DMS53 treated with DMSO at 0.1 percent for 48 hours (cell line): ENCODE data around the gene POMGNT2.
"Not testable (repeated sequence)": the region's sequence is repeated elsewhere in the genome, so short reads cannot be mapped to it uniquely, and the experiment has no call there.

Source experiments
- DNase-seq: peaks from one replicate; lab custom pipeline; 2025; ENCODE audit not compliant: unreplicated experiment; lab: John Stamatoyannopoulos, UW

Gene POMGNT2

GRCh38 chr3:43077261-43077660 lies 28.6 kb downstream of the POMGNT2 start:
- no peak for DNase-seq

GRCh38 chr3:43076857-43077256 lies 29.0 kb downstream of the POMGNT2 start:
- no peak for DNase-seq

- DNase-seq: no peak
These were observed 29.8 kb downstream of the POMGNT2 start for GRCh38 chr3:43075904-43076661.

- DNase-seq: no peak
These were observed 30.8 kb downstream of the POMGNT2 start for GRCh38 chr3:43074901-43075689.

DNA sequence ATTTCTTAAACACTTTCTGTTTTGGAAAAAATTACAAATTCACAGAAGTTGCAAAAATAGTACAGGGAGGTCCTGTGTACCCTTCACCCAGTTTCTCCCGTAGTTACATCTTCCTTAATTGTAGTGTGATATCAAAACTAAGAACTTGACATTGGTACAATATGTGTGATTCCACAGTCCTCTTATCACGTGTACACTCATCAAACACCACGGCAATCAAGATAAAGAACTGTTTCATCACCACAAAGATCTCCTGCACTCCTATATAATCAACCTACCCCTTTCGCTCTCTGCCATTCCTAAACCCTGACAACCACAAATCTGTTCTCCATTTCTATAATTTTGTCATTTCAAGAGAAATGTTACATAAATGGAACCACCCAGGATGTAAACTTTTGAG lies 31.4 kb downstream of the POMGNT2 start:
- DNase-seq: no peak

GRCh38 chr3:43073836-43074220 lies 32.1 kb downstream of the POMGNT2 start:
- no peak for DNase-seq

- DNase-seq: no peak
These were observed 32.6 kb downstream of the POMGNT2 start for GRCh38 chr3:43073116-43073835.

DNA sequence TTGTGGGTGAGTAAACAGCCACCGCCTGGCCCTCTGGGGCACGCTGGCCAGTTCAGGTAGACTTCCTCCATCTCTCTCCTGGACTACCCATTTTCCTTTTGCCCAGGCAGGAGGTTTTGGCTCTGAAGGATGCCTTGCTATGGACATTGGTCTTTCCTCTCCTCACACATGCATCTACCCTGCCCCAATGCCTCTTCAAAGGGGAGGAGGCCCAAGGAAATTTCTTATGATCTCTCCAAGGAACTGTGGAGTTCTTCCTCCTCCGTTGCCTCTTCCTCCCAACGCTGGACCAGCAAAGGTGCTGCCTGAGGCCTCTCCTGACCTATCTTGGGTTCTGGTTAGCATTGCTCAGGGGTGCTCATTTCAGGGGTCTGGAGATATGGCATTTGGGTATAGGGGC lies 33.5 kb downstream of the POMGNT2 start:
- DNase-seq: no peak

DNA sequence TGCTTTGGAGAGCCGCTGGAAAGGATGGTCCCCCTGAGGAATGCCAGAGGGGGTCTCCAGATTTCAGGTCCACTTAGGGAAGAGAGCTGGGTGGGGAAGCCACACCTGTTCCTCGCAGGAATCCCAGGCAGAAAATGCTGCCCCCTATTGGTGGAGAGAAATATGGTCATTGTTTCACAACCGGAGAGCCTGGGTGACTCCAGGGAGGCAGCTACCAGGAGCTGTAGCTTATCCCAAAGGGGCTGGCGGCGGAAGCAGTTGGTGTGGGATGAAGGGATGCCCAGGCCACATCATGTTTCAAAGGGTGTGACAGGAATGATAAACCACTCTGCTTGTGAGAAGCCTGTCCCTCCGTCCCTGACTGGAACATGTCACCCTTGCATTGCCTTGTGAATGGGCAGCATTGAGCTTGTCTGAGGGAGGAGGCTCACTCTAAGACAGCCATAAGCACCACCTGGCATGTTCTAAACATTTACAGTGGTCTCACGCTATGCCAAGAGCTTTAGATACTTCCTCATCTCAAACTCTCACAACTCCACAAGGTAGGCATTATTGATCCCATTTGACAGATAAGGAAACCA lies 34.5 kb downstream of the POMGNT2 start:
- no peak for DNase-seq

DNA sequence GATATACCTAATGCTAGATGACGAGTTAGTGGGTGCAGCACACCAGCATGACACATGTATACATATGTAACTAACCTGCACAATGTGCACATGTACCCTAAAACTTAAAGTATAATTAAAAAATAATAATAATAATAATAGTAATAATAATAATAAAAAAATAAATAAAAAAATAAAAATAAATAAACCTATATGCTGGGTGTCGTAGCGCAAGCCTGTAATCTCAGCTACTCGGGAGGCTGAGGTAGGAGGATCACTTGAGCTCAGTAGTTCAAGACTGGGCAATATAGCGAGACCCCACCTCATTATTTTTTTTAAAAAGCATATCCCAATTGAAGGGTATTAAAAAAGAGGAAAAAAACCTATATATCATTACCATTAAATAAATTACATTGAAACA lies 35.2 kb downstream of the POMGNT2 start:
- not testable (repeated sequence) for DNase-seq

DNA sequence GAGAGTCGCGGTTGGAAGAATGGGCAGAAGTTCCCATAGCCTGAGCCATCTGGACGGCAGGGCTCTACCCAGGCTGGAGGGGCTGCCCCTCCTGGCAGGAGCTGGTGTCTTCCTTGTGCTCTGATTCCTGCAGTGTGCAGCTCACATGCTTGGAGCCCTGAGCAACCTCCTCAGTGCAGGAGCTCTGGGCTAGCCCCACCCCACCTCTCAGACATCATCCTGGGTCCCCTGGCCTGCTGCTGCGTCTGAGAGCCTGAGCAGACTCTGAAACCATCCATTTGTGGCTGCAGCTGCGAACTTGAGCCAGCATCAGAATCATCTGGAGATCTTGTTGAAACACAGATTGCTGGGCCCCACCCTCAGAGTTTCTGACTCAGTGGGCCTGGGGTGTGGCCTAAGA lies 42.8 kb downstream of the POMGNT2 start:
- DNase-seq: no peak

DNA sequence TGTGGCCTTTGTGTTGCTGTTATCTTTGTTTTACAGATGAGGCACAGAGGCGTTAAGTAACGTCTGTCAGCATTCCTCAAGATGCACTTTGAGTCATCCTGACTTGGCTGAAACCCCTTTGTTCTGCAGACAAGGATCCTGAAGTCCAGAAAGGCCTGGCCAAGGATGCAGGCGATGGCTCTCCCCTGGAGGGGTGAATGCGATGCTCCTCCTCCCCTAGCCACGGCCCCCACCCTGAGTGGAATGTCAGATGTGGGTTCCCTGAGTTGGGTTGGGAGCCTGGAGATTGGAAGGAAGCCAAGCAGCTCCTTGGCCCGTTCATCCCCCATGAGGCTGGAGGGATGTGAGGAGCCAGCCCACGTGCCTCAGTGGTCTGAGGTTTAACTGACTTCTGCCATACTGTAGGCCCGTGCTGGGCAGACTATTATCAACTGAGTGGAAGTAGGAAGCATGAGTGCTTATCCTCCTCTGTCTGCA lies 43.3 kb downstream of the POMGNT2 start:
- no peak for DNase-seq

DNA sequence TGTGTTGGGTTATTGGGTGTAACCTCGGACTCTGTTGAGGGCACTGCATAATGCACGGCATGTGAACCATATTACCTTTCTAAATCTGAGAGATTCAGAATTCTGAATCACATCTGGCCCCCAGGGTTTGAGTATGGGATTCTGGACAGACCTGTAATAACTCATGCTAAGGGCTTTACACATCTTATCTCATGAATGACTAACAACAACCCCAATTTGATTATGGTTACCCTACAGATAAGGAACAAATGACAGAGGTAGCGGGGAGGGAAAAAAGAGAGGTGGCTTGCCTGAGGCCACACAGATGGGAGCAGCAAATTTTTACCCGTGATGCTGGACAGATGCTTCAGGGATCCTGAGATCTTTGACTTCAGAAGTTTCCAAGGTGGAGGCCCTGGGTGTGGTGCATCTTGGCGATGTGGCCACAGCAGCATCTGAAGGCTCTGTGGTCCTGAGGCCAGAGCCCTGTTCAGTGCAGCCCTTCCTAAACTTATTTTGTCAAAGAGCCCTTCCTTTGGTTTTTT lies 43.8 kb downstream of the POMGNT2 start:
- DNase-seq: no peak

DNA sequence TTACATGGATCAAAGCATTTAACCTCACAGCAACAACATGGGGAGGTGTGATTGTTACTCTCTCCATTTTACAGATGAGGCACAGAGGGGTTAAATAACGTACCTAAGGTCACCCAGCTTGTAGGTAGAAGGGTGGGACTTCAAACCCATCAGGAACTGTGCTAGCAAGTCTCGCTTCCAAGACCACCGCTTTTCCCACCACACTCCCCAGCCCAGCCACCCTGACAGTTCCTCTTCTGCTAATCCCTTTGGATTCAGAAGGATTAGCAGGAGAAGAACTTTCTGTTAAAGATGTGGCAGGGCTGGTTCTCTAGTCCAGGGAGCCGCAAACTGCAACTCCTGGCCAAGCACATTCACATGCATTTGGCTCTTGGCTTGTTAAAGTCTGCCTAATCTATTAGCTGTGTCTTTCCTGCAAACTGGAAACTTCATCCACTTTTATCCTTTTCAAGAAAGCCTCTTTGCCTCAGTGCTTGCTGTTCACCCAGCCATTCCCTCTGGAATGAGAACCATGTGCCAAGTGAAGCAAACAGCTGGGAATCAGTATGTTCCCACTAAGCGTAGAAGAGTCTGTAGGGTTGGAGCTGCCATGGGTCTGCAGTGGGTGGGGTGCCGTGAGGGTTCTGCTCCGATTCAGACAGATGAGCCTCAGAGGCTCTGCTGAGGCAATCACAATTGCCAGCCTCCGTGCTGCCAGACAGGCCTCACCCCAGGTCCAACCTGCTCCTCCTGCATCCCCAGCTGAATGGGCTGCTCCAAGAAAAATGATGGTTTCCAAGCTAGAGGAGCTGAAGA lies 44.6 kb downstream of the POMGNT2 start:
- no peak for DNase-seq

DNA sequence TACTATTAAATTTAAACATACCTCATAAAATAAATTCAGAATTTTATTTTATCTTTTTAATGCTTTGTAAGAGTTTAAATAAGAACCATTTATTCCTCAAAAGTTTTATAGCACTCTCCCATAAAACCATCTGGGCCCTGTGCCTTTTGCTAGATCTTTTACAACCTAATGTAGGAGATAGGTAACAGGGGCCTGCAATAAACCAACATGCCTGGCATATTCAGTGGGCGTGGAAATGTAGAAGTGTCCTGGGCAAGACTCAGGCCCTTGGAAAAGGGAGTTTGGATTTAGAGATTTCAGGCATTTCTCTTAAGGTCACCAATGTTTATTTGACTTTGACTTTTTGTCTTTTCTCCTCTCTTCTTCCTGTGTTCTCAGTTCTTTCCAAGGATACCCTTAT lies 46.4 kb downstream of the POMGNT2 start:
- no peak for DNase-seq

GRCh38 chr3:43055806-43056770 lies 49.8 kb downstream of the POMGNT2 start:
- DNase-seq: no peak

DNA sequence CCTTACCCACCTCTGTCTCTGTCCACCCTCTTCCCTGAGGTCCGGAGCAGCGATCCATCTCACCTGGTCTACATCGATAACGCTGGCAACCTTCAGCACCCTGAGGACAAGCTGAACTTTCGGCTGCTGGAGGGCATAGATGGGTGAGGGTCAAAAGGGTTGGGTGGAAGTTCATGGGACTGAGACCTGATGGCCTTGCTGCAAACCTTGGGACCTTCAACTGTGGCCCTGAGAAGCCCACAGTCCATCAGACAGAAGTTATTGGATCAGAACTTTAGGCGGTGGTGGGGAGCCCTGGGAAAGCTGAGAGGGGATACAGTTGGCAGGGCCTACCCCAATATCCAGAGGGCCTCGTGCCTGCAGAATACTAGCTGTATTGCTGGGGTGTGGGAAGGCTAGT lies 50.5 kb downstream of the POMGNT2 start:
- DNase-seq: no peak

DNA sequence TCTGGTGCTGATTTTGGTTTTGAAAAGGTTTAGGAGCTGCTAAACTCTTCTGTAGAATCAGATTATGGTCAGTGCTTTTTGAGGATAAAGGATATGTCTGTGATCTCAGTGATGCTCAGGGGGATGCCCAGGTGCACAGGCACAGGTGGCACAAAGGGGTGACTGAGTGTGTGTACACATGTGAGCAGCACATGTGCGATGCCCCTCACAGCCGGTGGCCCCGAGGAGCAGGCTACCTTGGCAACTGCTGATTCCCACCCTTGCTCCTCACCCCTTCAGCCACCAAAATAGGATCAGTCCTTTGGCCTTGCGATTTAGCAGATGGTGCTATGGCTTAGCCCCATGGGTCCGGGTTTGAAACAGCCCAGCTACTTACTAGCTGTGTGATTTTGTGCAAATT lies 51.1 kb downstream of the POMGNT2 start:
- no peak for DNase-seq

DNA sequence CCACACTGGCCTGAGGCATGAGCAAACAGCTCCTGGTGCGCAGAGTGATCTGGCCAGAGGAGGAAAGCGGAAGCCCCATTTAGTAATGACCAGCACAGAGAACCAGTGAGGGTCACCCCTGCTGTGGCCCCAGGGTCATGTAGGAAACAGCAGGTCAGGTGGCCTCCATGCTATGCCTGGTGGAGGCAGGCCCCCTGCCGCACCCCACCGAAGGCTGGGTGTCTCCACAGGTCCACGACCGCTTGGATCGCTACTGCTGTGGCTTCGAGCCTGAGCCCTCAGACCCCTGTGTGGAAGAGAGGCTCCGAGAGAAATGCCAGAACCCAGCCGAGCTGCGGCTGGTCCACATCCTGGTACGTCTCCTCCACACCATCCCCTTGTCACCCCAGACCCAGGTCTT lies 52.6 kb downstream of the POMGNT2 start:
- no peak for DNase-seq
